HFF-Myc (cell line): ENCODE results near the gene G6PC2.

Experiments
- DNase-seq: peaks from one replicate; pipeline ENCODE4 v3.0.0-alpha.2; 2011; ENCODE audit warnings: low read depth; ENCODE audit errors: extremely low read depth
- H3K4me3 ChIP-seq: replicated peaks from 2 replicates; pipeline ENCODE4 v1.5.1; 2011; ENCODE audit warnings: low read depth, mild to moderate bottlenecking, control low read depth, low read length
- CTCF ChIP-seq: IDR thresholded peaks from 2 replicates; pipeline ENCODE4 v1.5.1; 2012; ENCODE audit warnings: mild to moderate bottlenecking, low read depth, low read length, control low read depth; ENCODE audit errors: missing control alignments

Gene G6PC2

GRCh38 chr2:168910330-168910729, 9.2 kb downstream of the G6PC2 start:
- TF ChIP-seq CTCF: no peak
- no peak for DNase-seq
- no peak overlapping the region for H3K4me3 ChIP-seq

- TF ChIP-seq CTCF: no peak
- DNase-seq: no peak
- H3K4me3 ChIP-seq: no peak overlapping the region
These were observed 11.4 kb downstream of the G6PC2 start for GRCh38 chr2:168912466-168912865.

GRCh38 chr2:168912901-168913369, 11.8 kb downstream of the G6PC2 start:
- H3K4me3 ChIP-seq: 0 out of 2 replicates have a peak overlapping the region, but pooled peaks have one; percentile 7
- DNase-seq: no peak

GRCh38 chr2:168913495-168913894, 12.4 kb downstream of the G6PC2 start:
- no peak overlapping the region for H3K4me3 ChIP-seq
- no peak for DNase-seq
- no peak for TF ChIP-seq CTCF

More at GRCh38 chr2:168912901-168913369, 11.8 kb downstream of the G6PC2 start:
- no peak for TF ChIP-seq CTCF

- no peak for TF ChIP-seq CTCF
- no peak overlapping the region for H3K4me3 ChIP-seq
- no peak for DNase-seq
These were observed 14.6 kb downstream of the G6PC2 start for GRCh38 chr2:168915441-168916330.

GRCh38 chr2:168916331-168916675, 15.2 kb downstream of the G6PC2 start:
- no peak overlapping the region for H3K4me3 ChIP-seq
- no peak for TF ChIP-seq CTCF
- DNase-seq: no peak
